ENCODE measurements around the gene OR11H7. TPM values are rescaled to one million over a fixed set of nuclear protein-coding genes. Genes with fewer than 3 reads are reported as not detected.

Gene OR11H7
- total and polyA plus RNA-seq, 4 donors = not detected

Other genes starting within 250 kb of the OR11H7 start
- not detected for gene OR4Q2, start 226.8 kb upstream of the OR11H7 start, total RNA-seq
- gene OR4Q2, start 226.8 kb upstream of the OR11H7 start, polyA plus RNA-seq = not detected
- not detected for gene OR4K14, start 209.7 kb upstream of the OR11H7 start, total RNA-seq
- gene OR4K14, start 209.7 kb upstream of the OR11H7 start, polyA plus RNA-seq = not detected
- gene OR4K13, start 192.9 kb upstream of the OR11H7 start, total RNA-seq = not detected
- not detected for gene OR4K13, start 192.9 kb upstream of the OR11H7 start, polyA plus RNA-seq
- gene OR4L1, start 168.9 kb upstream of the OR11H7 start, total RNA-seq = not detected
- gene OR4L1, start 168.9 kb upstream of the OR11H7 start, polyA plus RNA-seq = not detected
- gene OR4K17, start 118.2 kb upstream of the OR11H7 start, total RNA-seq = not detected
- not detected for gene OR4K17, start 118.2 kb upstream of the OR11H7 start, polyA plus RNA-seq
- gene OR4N5, start 90.2 kb upstream of the OR11H7 start, total RNA-seq = not detected
- not detected for gene OR4N5, start 90.2 kb upstream of the OR11H7 start, polyA plus RNA-seq
- gene OR11G2, start 38.1 kb upstream of the OR11H7 start, total RNA-seq = not detected
- not detected for gene OR11G2, start 38.1 kb upstream of the OR11H7 start, polyA plus RNA-seq
- gene OR11H6, start 5.3 kb upstream of the OR11H7 start, total RNA-seq = not detected
- gene OR11H6, start 5.3 kb upstream of the OR11H7 start, polyA plus RNA-seq = not detected
- not detected for gene OR11H4, start 10.3 kb downstream of the OR11H7 start, total RNA-seq
- not detected for gene OR11H4, start 10.3 kb downstream of the OR11H7 start, polyA plus RNA-seq
- 10 to 100 TPM; 12.0 to 15.4 TPM for gene TTC5, start 77.0 kb downstream of the OR11H7 start, total RNA-seq
- gene TTC5, start 77.0 kb downstream of the OR11H7 start, polyA plus RNA-seq = 1 to 10 TPM; 3.0 to 4.3 TPM
- gene CCNB1IP1, start 104.3 kb downstream of the OR11H7 start, total RNA-seq = 10 to 100 TPM; 34.6 to 50.9 TPM
- gene CCNB1IP1, start 104.3 kb downstream of the OR11H7 start, polyA plus RNA-seq = 10 to 100 TPM; 65.5 to 75.4 TPM
- 10 to 100 TPM; 13.4 to 19.5 TPM for gene PARP2, start 114.7 kb downstream of the OR11H7 start, total RNA-seq
- gene PARP2, start 114.7 kb downstream of the OR11H7 start, polyA plus RNA-seq = 10 to 100 TPM; 13.4 to 21.4 TPM
- 10 to 100 TPM; 49.0 to 62.4 TPM for gene TEP1, start 184.5 kb downstream of the OR11H7 start, total RNA-seq
- gene TEP1, start 184.5 kb downstream of the OR11H7 start, polyA plus RNA-seq = 10 to 100 TPM; 10.3 to 28.2 TPM
- gene KLHL33, start 207.2 kb downstream of the OR11H7 start, total RNA-seq = 1 to 10 TPM in 1 of 2 donors, under 1 TPM in 1; 0.39 to 1.3 TPM
- under 1 TPM; 0.25 to 0.41 TPM for gene KLHL33, start 207.2 kb downstream of the OR11H7 start, polyA plus RNA-seq
- 10 to 100 TPM; 27.5 to 40.0 TPM for gene OSGEP, start 225.8 kb downstream of the OR11H7 start, total RNA-seq
- gene OSGEP, start 225.8 kb downstream of the OR11H7 start, polyA plus RNA-seq = 10 to 100 TPM; 14.9 to 82.1 TPM
- gene APEX1, start 226.2 kb downstream of the OR11H7 start, total RNA-seq = 10 to 100 TPM; 51.1 to 66.0 TPM
- gene APEX1, start 226.2 kb downstream of the OR11H7 start, polyA plus RNA-seq = 100 to 1,000 TPM in 1 of 2 donors, 10 to 100 TPM in 1; 84.8 to 122 TPM
- gene PIP4P1, start 232.5 kb downstream of the OR11H7 start, total RNA-seq = 10 to 100 TPM; 25.9 to 27.6 TPM
- gene PIP4P1, start 232.5 kb downstream of the OR11H7 start, polyA plus RNA-seq = 10 to 100 TPM; 15.8 to 42.7 TPM
- gene PNP, start 240.4 kb downstream of the OR11H7 start, total RNA-seq = 10 to 100 TPM; 46.2 to 54.1 TPM
- gene PNP, start 240.4 kb downstream of the OR11H7 start, polyA plus RNA-seq = 10 to 100 TPM; 21.9 to 56.5 TPM